Right kidney (tissue), 1 donor: ENCODE measurements around the gene KCNS1.
A peak's percentile ranks its signal among the peaks of the same experiment; 100 is the strongest.

Source experiments
- DNase-seq: peaks from one replicate; pipeline ENCODE4 v3.0.0-alpha.2; 2016

The KCNS1 gene

GRCh38 chr20:45109634-45110033 is 8.7 kb upstream of the KCNS1 start:
- DNase-seq = no peak

- no peak for DNase-seq
These were observed 4.4 kb upstream of the KCNS1 start for GRCh38 chr20:45105317-45105716.

GRCh38 chr20:45104786-45105185 is 3.9 kb upstream of the KCNS1 start:
- no peak for DNase-seq

- DNase-seq = no peak
These were observed 2.1 kb upstream of the KCNS1 start for GRCh38 chr20:45103072-45103471.

DNA sequence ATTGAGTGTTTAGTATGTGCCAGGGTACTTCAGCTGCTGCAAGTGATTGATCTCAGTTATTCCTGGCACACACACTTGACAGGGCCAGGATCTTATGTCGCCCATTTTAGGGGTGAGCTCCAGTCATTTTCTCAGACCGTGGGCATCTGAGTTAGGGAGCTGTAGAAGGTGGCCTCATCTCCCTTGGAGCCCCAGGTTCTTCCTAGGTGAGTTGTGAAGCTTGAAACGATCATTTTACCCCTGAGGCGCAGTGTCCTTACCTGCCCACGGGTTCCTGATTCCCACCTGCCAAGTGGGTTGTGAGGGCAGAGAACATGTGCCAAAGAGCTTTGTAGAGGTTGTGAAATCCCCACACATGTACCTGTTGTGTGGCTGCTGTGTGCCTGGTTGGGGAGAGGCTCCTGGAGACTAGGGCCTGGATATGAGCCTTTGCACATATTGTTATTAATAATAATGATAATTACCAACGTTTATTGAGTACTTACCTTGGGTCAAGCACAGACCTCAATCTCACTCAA is 465 bp upstream of the KCNS1 start:
- no peak for DNase-seq

DNA sequence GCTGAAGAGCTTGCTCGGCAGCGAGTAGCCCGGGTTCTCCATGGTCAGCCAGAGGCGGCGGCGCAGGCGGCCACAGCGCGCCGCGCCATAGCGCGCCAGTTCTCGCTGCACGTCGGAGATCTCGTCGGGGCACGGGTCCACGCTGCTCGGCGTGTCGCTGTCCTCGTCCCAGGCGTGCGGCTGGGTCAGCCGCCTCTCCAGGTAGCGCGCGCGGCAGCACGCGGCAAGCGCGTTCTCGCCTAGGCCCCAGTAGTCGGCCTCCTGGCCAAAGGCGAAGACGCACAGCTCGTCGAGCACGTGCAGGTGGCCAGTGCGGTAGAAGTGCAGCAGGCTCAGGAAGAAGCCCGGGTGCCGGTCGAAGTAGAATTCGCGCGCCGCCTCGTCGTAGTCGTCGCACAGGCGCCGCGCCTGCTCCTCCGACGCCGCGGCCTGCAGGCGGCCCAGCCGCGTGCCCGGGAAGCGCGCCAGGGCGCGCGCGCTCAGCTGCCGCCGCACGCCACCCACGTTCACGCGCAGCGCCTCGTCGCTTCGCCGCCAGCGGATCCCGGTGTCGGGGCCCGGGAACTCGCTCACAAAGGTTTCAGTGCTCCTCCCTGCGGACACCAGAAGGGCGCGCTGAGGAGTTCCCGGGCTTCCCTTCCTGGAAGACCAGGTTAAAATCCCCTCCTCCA is 2.7 kb downstream of the KCNS1 start:
- DNase-seq = peak; percentile 78

GRCh38 chr20:45097485-45098102 is 3.3 kb downstream of the KCNS1 start:
- no peak for DNase-seq

- DNase-seq = no peak
These were observed 4.1 kb downstream of the KCNS1 start for GRCh38 chr20:45096781-45097180.

GRCh38 chr20:45095805-45096238 is 5.1 kb downstream of the KCNS1 start:
- DNase-seq = peak; percentile 19

GRCh38 chr20:45094864-45095574 is 5.9 kb downstream of the KCNS1 start:
- DNase-seq = no peak

DNA sequence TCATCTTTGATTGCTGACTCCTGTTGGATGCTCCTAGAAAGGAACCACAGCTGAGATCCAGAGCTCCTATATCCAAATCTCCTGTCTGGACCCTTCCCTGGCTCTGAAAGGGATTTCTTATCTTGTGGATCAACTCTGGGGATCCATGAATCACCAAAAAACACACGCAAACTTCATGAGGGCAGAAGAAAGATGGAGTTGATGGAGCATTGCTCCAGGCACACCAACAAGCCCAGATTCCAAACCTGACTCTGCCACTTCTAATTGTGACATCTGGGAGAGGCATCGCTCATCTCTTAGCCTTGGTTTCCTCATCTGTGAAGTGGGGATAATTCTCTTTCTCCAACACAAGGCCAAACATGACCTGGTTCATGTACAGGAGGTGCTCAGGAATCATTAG is 6.7 kb downstream of the KCNS1 start:
- no peak for DNase-seq

GRCh38 chr20:45092898-45093297 is 8.0 kb downstream of the KCNS1 start:
- no peak for DNase-seq

DNA sequence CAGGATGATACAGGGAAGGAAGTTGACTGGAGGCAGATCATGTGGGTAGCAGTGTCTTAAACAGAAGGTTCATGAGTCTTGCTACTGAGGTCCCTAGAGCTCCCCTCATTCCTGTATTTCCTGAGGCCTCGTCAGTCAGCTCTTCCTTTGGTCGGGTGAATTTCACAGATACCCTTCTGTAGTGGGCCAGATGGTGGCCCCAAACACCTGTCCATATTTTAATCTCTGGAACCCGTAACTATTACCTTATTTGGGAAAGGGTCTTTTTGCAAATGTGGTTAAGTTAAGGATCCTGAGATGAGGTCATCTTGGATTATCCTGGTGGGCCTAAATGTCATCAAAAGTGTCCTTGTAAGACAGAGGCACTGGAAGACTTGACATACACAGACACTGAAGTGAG is 9.6 kb downstream of the KCNS1 start:
- DNase-seq = no peak

GRCh38 chr20:45090481-45090880 is 10.4 kb downstream of the KCNS1 start:
- DNase-seq = no peak

DNA sequence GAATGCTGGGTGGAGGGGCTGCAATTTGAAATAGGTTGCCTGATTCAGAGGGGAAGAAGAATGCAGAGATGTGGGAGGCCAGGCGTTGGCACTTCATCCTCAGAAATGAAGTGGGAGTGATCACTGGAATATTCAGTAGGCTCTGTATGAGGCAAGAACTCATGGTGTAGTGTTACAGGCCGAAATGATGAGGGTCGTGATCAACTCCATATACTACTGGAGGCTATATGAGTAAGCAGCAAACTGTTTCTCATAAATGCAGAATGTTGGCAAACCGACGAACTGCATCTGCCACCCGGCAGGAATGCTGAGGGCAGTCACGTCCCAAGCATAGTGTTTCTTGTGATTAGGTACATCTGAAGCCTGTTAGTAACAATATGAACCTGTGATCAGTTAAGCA is 12.7 kb downstream of the KCNS1 start:
- no peak for DNase-seq

GRCh38 chr20:45087814-45088213 is 13.1 kb downstream of the KCNS1 start:
- no peak for DNase-seq

- DNase-seq = no peak
These were observed 13.7 kb downstream of the KCNS1 start for GRCh38 chr20:45087097-45087790.

GRCh38 chr20:45085867-45086266 is 15.1 kb downstream of the KCNS1 start:
- no peak for DNase-seq

GRCh38 chr20:45085289-45085688 is 15.6 kb downstream of the KCNS1 start:
- DNase-seq = no peak

GRCh38 chr20:45083127-45083526 is 17.8 kb downstream of the KCNS1 start:
- no peak for DNase-seq

- DNase-seq = no peak
These were observed 18.5 kb downstream of the KCNS1 start for GRCh38 chr20:45082468-45082867.

- DNase-seq = no peak
These were observed 19.9 kb downstream of the KCNS1 start for GRCh38 chr20:45080867-45081624.
